GM19193 (cell line): ENCODE data around the gene GPER1.

ENCODE experiments used
- POLR2A ChIP-seq: IDR thresholded peaks from 4 replicates; pipeline ENCODE4 v1.6.1; 2011; ENCODE audit not compliant: insufficient read depth, insufficient read length; ENCODE audit errors: extremely low read depth

Gene GPER1

DNA sequence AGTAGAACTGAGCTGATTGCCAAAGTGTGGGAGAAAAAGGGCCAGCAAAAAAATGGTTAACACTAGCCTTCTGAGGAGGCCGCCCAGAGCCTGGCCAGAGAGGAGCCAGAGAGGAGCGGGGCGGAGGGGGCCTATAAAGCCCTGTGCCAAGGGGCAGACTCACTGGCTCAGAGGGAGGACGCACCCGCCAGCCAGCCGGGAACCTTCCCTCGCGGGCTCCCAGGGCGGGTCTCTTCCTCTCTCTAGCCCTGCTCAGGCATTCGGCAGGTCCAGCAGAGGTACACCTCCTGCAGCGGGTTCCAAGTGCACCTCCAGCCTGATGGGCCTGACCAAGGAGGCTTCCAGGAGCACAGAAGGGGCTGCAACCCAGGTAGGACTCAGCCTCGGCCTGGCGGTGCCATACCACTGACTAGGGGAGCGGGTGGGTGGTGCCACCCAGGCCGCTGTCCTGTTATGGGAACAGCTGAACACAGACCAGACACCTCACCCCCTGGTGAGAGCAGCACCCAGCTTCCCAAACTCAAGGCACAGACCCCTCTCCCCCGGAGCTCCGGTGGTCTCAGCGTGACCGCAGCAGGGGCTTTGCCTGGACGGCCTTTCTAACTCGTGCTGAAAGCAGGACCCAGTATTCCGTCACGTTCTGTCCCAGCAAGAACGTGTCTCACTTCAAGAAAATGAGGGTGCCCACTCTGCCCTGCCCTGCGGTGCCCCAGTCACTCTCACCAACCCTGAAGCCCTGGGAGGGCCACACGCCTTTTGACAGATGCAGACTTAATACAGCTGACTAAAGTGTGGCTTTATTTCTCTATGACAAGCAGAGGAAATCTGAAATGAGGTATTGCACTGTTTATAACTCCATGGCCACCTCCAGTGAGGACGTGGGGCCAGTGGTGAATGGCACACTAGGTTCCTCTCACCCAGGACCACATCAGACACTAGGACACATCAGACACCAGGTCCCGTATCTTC is at the start of gene GPER1:
TSS of gene GPER1 (plus strand) at position 162 of the 969 bp plus-strand sequence. CDS start 3,616 bp downstream, outside the sequence.
- no peak for TF ChIP-seq POLR2A

GRCh38 chr7:1040790-1041189 is 47.1 kb upstream of the GPER1 start:
- TF ChIP-seq POLR2A, result no peak

DNA sequence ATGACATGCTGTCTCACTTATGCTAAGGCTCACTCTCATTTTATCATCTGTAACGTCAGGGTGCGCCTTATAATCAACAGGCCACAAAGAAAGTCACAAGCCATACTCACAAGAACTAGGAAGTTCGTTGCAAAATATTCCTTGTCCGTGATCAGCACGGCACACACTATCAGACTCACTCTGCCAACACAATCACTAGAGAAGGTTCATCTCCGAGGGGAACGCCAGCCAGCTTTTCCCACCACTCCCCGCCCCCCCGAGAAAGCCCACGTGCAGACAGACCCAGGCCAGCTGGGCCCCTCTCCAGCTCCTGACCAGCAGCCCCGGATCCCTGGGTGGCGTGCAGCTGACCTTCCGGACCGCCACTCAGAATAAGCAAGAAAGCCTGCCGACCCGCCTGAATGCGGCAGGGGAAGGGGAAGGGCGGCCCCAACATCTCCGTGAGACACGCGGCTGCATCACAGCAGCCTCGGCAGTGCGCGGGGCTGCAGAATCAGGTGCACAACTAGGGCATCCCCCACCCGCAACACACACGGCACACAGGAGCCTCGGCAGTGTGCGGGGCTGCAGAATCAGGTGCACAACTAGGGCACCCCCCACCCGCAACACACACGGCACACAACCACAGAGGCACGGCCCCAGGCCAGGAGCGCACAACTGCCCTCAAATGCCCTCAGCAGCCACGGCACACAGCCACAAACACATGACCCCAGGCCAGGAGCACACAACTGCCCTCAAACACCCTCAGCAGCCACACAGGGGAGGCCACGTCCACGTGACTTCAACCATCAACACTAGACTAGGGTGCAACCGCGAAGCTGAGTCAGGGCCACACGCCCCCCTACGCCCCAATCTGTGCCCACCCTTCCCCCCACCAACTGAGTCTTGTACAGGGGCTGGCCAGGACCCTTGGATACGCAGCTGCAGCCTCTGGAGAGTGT is 46.1 kb upstream of the GPER1 start:
- no peak for TF ChIP-seq POLR2A

DNA sequence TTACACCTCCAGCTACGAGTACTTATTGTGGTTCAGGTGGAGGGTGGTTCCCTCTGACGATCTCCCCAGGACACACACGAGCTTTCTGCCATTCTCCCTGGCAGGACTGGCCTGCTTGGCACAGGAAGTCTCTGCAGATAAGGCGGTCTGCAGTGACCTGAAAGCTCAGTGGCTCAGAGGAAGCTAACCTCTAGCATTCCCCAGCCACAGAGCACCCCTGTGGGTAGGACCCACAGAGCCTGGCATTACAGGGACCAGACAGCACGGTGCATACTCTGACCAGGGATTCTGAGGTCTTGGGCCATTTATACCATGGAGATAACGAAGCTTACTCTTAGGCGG is 45.5 kb upstream of the GPER1 start:
- TF ChIP-seq POLR2A, result no peak

DNA sequence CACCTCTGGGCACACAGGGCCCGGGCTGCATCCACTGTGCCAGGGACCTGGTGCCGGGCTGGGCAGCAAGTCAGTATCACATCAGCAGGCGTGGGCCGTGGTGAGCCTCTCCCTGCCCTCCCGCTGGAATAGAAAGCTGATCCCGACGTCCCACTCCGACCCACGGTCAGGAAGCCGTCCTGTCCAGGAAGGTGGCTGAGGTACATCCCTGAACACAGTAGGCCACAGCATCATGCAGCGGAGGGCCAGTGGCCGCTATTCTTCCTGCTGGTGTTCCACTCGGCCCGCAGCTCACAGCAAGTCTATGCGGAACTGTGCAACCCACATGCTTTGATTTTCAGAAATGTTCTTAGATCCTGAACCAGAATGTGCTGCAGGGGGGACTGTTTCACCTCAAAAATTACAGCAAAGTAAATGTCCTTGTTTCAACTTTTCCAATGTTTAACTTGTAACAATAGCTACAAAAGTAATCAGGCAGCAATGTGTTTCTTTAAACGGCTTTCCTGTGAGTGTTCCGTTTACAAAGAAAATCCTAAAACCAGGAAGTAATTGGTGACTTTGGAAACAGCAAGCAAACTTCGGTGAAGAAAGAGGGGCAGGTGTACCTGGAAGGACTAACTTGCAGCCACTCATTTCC is 44.2 kb upstream of the GPER1 start:
- no peak for TF ChIP-seq POLR2A

GRCh38 chr7:1044189-1045068 is 43.5 kb upstream of the GPER1 start, which contains the start of gene GPR146:
Gene GPR146 (plus strand): TSS chr7:1044546. CDS start chr7:1057516, 12,970 bp downstream.
- peak; percentile 49 for TF ChIP-seq POLR2A

DNA sequence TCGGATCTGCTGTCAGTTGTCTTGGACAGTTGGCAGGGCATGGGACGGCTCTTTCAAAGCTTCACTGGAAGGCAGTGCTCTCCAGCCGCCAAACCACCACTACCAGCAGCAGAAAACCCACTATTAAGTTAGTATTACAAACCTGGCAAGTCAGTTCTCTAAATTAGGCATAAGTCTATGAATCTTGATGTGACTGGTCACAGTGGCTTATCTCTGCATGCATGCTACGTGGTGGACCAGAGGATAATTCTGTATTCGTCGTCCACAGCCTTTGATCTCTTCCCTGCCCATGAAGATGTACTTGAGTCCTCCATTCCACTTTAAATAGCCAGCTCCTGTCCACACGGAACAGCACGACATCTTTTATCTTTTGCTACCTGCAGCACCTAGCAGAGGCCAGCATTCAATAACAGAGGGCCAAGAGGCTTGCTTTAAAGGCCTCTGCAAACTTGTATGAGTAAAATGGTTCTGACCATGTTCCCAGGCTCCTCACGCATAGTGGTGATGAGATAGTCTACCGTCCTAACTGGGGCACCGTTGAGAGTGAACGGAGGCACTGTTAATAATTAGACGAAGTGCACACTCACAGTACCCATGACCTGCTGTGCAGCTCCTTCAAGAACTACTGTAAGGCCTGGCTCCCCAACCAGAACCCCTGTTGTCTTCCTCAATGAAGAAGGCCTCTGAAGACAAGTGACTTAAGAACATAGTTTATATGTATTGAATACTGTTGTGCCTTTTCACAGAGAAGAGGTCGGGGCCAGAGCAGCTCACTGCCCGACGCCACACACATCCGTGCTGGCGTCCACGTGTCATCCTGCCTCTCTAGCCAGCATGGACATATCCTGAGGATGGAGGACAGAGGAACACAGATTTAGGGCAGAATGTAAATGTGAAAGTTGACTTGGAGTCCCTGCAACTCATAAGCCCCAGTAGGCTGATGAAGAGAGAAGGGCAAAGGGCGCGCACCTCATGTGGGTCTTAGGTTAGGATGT is 42.5 kb upstream of the GPER1 start:
- no peak for TF ChIP-seq POLR2A

DNA sequence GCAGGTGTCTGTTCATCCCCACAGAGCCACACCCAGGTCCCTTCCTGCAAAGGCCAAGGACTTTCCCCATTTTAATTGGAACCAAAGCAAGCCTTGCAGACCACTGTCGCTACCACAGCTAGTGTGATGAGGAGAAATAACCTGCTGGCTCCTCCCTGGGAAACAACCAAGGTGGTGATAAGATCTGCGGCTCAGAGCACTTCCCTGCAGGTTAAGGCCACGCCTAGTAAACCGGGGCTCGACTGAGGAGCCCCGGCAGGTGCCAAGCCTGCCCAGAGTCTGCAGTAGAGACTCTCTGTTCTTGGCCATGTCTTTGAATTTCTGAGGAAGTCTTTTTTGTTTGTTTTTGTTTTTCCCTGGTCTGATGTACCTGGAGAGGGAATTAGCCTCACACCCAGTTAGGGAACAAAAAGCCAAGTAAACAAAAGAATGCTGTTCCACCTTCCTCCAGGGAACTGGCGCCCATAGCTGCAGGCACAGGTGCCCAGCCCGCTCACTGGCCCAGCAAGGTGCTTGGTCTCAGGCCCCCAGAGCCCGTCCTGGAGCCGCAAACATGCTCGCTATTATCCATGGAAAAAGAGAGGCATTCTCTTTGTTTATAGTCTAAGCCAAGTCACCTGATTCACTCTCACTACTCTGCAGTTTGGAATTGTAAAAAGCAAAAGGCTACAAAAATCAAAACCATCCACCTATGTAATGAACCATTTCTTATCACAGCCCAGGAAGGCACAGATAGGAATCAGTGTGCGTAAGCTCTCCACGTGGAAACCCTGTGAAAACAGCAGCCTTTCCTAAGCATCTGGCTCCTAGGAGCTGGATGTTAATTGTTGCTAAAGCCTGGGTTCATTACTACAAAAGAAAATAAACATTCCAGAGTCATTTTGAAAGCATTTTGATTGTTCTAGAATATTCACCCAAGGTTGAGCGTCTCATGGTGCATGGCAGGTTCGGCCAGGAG is 40.9 kb upstream of the GPER1 start:
- TF ChIP-seq POLR2A, result no peak

DNA sequence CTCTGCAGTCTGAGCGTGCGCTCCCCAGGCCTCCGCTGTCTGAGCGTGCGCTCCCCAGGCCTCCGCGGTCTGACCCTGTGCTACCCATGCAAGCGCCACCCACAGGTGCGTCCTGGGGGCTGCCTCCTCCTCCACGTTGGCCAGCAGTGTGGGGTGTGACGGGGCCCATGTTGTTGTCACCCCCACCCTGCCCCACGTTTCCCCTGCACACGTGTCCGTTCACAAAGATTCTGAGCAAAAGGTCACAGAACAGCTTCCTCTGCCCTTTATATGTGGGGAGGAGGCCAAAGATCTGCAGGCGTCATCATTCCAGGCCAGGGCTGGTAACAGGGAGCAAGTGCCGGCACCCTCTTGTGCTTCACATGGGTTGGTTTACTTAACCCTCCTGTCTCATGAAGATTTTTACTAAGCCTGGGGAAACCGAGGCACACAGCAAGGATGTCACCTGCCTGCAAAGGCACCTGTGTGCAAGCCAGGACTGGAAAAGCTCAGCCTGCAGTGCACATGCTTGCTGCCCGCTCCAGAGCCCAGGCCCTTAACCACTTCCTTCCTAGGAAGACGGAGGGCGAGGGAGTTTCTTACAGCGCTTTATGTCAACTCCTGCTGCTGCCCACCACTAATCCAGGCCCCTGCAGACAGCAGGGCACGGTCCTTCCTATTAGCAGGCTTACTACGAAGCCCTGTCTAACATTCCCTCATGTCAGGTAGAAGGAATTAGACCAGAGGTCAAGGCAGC is 38.7 kb upstream of the GPER1 start:
- no peak for TF ChIP-seq POLR2A

- TF ChIP-seq POLR2A, result no peak
Measured at GRCh38 chr7:1049801-1050200, 38.1 kb upstream of the GPER1 start.
